ENCODE data around the gene DCUN1D2. TPM values are rescaled to one million over a fixed set of nuclear protein-coding genes. Genes with fewer than 3 reads are reported as not detected.

Gene DCUN1D2
- polyA plus RNA-seq, 3 donors = 3.1 to 16.7 (median 6.1) TPM

GRCh38 chr13:113510871-113511270 lies 20.4 kb upstream of the DCUN1D2 start:
- no peak overlapping the region for H3K4me2 ChIP-seq (replicated peaks; ENCODE audit: extremely low read depth, low read length, poor library complexity, severe bottlenecking)
- no peak overlapping the region for H2AFZ ChIP-seq (ENCODE audit: insufficient read depth, low read depth, low read length, poor library complexity, severe bottlenecking)
- peaks cover 30 to 34% of the 10 kb centered on the region in 2 donors for H3K4me1 ChIP-seq (ENCODE audit: control insufficient read depth in 1 of 2, insufficient read depth in 2 of 2, low read length in 2 of 2)
- H3K27ac Mint-ChIP-seq = peak overlapping the region in 3 of 7 donors; percentile 49 to 84 (median 70)
- H3K9me3 Mint-ChIP-seq = peaks cover 0 to 2% (median 0%) of the 10 kb centered on the region in 7 donors
- H4K20me1 ChIP-seq (ENCODE audit: insufficient read depth, low read length) = peaks cover 30% of the 10 kb centered on the region
- TF ChIP-seq, protein P1, sequence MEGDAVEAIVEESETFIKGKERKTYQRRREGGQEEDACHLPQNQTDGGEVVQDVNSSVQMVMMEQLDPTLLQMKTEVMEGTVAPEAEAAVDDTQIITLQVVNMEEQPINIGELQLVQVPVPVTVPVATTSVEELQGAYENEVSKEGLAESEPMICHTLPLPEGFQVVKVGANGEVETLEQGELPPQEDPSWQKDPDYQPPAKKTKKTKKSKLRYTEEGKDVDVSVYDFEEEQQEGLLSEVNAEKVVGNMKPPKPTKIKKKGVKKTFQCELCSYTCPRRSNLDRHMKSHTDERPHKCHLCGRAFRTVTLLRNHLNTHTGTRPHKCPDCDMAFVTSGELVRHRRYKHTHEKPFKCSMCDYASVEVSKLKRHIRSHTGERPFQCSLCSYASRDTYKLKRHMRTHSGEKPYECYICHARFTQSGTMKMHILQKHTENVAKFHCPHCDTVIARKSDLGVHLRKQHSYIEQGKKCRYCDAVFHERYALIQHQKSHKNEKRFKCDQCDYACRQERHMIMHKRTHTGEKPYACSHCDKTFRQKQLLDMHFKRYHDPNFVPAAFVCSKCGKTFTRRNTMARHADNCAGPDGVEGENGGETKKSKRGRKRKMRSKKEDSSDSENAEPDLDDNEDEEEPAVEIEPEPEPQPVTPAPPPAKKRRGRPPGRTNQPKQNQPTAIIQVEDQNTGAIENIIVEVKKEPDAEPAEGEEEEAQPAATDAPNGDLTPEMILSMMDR (IDR thresholded peaks at IDR 0.05) = no peak
- peak overlapping the region in 1 of 2 donors; percentile 69 for H3K27ac ChIP-seq (ENCODE audit: low read depth in 1 of 2, low read length in 2 of 2)
- H3K27me3 ChIP-seq (ENCODE audit: control insufficient read depth in 2 of 2, insufficient read depth in 2 of 2, low read length in 2 of 2) = no peaks in the 10 kb centered on the region
- 97% methylated on average over 20 of the region's 21 CpGs for WGBS (ENCODE audit: insufficient coverage)
- H3K27me3 Mint-ChIP-seq (ENCODE audit: low read depth in 3 of 3) = peaks cover 0 to 1% (median 0%) of the 10 kb centered on the region in 3 donors
- H3K36me3 Mint-ChIP-seq = peaks cover 61 to 66% of the 10 kb centered on the region in 2 donors
- no peak overlapping the region for H3K4me3 ChIP-seq (replicated peaks in 1 of 3; ENCODE audit: low read depth in 2 of 3, low read length in 3 of 3)
- DNase-seq = no peak
- no peak overlapping the region for H3K4me3 Mint-ChIP-seq
- H3K36me3 ChIP-seq (replicated peaks in 1 of 2; ENCODE audit: control insufficient read depth in 1 of 2, insufficient read depth in 2 of 2, low read length in 2 of 2) = peaks cover 29 to 64% of the 10 kb centered on the region in 2 donors
- no peak overlapping the region for H3K9ac ChIP-seq (ENCODE audit: insufficient read depth, low read length, poor library complexity, severe bottlenecking)
- H3K4me1 Mint-ChIP-seq = peaks cover 37% of the 10 kb centered on the region
- H3K9me3 ChIP-seq (replicated peaks in 1 of 2; ENCODE audit: control insufficient read depth in 1 of 2, insufficient read depth in 1 of 2, low read length in 2 of 2) = no peaks in the 10 kb centered on the region
- intact Hi-C loops (cut with micrococcal nuclease) = no loop called here
- peaks cover 21% of the 10 kb centered on the region for H3K79me2 ChIP-seq (ENCODE audit: insufficient read depth, low read length)

- DNase-seq = no peak
- Histone ChIP-seq H3K4me1 (ENCODE audit: control insufficient read depth in 1 of 2, insufficient read depth in 2 of 2, low read length in 2 of 2) (peaks cover 35 to 36% of the 10 kb centered on the region in 2 donors), H3K27ac (ENCODE audit: low read depth in 1 of 2, low read length in 2 of 2) (peak overlapping the region in 1 of 2 donors; percentile 69), H3K9me3 (replicated peaks in 1 of 2; ENCODE audit: control insufficient read depth in 1 of 2, insufficient read depth in 1 of 2, low read length in 2 of 2) (no peaks in the 10 kb centered on the region), H3K9ac (ENCODE audit: insufficient read depth, low read length, poor library complexity, severe bottlenecking) (no peak overlapping the region), H2AFZ (ENCODE audit: insufficient read depth, low read depth, low read length, poor library complexity, severe bottlenecking) (no peak overlapping the region), H3K27me3 (ENCODE audit: control insufficient read depth in 2 of 2, insufficient read depth in 2 of 2, low read length in 2 of 2) (no peaks in the 10 kb centered on the region), H4K20me1 (ENCODE audit: insufficient read depth, low read length) (peaks cover 36% of the 10 kb centered on the region), H3K36me3 (replicated peaks in 1 of 2; ENCODE audit: control insufficient read depth in 1 of 2, insufficient read depth in 2 of 2, low read length in 2 of 2) (peaks cover 28 to 66% of the 10 kb centered on the region in 2 donors), H3K4me3 (replicated peaks in 1 of 3; ENCODE audit: low read depth in 2 of 3, low read length in 3 of 3) (no peak overlapping the region), H3K4me2 (replicated peaks; ENCODE audit: extremely low read depth, low read length, poor library complexity, severe bottlenecking) (no peak overlapping the region), H3K79me2 (ENCODE audit: insufficient read depth, low read length) (peaks cover 21% of the 10 kb centered on the region)
- intact Hi-C loops (cut with micrococcal nuclease) = no loop called here
- 85% methylated on average over 9 of the region's 10 CpGs for WGBS (ENCODE audit: insufficient coverage)
- peak overlapping the region in 4 of 7 donors; percentile 37 to 84 (median 58) for H3K27ac Mint-ChIP-seq
- H3K4me1 Mint-ChIP-seq = peaks cover 43% of the 10 kb centered on the region
- peaks cover 0 to 1% (median 0%) of the 10 kb centered on the region in 3 donors for H3K27me3 Mint-ChIP-seq (ENCODE audit: low read depth in 3 of 3)
- H3K4me3 Mint-ChIP-seq = no peak overlapping the region
- peaks cover 60 to 67% of the 10 kb centered on the region in 2 donors for H3K36me3 Mint-ChIP-seq
- peaks cover 0 to 2% (median 0%) of the 10 kb centered on the region in 7 donors for H3K9me3 Mint-ChIP-seq
- TF ChIP-seq, protein P1 (IDR thresholded peaks at IDR 0.05) = no peak
Observed at GRCh38 chr13:113509989-113510388, 19.5 kb upstream of the DCUN1D2 start.
